Activated T-cell treated with anti-CD3 and anti-CD28 coated beads for 1 hour (primary cell): ENCODE results near the gene CNIH1.
"Not testable (repeated sequence)": the region's sequence is repeated elsewhere in the genome, so short reads cannot be mapped to it uniquely, and the experiment has no call there.

Source experiments
- DNase-seq: peaks from one replicate; pipeline ENCODE4 v3.0.0-alpha.2; 2020; ENCODE audit warnings: low read depth

CNIH1 gene

GRCh38 chr14:54428527-54428926 is 12.6 kb downstream of the CNIH1 start:
- no peak for DNase-seq

- DNase-seq = no peak
Observed at GRCh38 chr14:54427871-54428270, 13.3 kb downstream of the CNIH1 start.

GRCh38 chr14:54425537-54426274 is 15.5 kb downstream of the CNIH1 start:
- no peak for DNase-seq

GRCh38 chr14:54425068-54425467 is 16.1 kb downstream of the CNIH1 start:
- no peak for DNase-seq

- no peak for DNase-seq
Observed at GRCh38 chr14:54424479-54424901, 16.7 kb downstream of the CNIH1 start.

- no peak for DNase-seq
Observed at GRCh38 chr14:54423991-54424390, 17.2 kb downstream of the CNIH1 start.

GRCh38 chr14:54420478-54421142 is 20.6 kb downstream of the CNIH1 start:
- DNase-seq = no peak

GRCh38 chr14:54411371-54411770 is 29.8 kb downstream of the CNIH1 start:
- no peak for DNase-seq

- DNase-seq = no peak
Observed at GRCh38 chr14:54410215-54410614, 31.0 kb downstream of the CNIH1 start.

- DNase-seq = not testable (repeated sequence)
Observed at GRCh38 chr14:54403401-54404005, 37.7 kb downstream of the CNIH1 start.

- DNase-seq = no peak
Observed at GRCh38 chr14:54399560-54399959, 41.6 kb downstream of the CNIH1 start.

GRCh38 chr14:54396493-54397335 is 44.5 kb downstream of the CNIH1 start, which contains the start of gene CDKN3:
CDKN3 (plus strand) TSS chr14:54397007; CDS start chr14:54397069, 62 bp downstream.
- DNase-seq = peak; percentile 94

- no peak for DNase-seq
Observed at GRCh38 chr14:54396183-54396492, 45.0 kb downstream of the CNIH1 start.

- no peak for DNase-seq
Observed at GRCh38 chr14:54395716-54396115, 45.5 kb downstream of the CNIH1 start.

GRCh38 chr14:54395284-54395683 is 45.9 kb downstream of the CNIH1 start:
- no peak for DNase-seq

GRCh38 chr14:54394596-54394995 is 46.6 kb downstream of the CNIH1 start:
- DNase-seq = no peak

- not testable (repeated sequence) for DNase-seq
Observed at GRCh38 chr14:54392986-54393884, 47.9 kb downstream of the CNIH1 start.

GRCh38 chr14:54392131-54392859 is 48.9 kb downstream of the CNIH1 start:
- no peak for DNase-seq

- no peak for DNase-seq
Observed at GRCh38 chr14:54387328-54387727, 53.8 kb downstream of the CNIH1 start.

GRCh38 chr14:54385556-54385955 is 55.6 kb downstream of the CNIH1 start:
- no peak for DNase-seq

GRCh38 chr14:54383835-54384234 is 57.3 kb downstream of the CNIH1 start:
- no peak for DNase-seq
